Osteoblast (primary cell): ENCODE measurements around the gene AUTS2. TPM values are rescaled to one million over a fixed set of nuclear protein-coding genes. Genes with fewer than 3 reads are reported as not detected.

Experiments used
- DNase-seq: peaks from one replicate; pipeline ENCODE4 v3.0.0; 2011; ENCODE audit warnings: low spot score, mixed read lengths; ENCODE audit not compliant: insufficient read length; ENCODE audit errors: missing footprints
- H2AFZ ChIP-seq: 2 replicates; pipeline ENCODE4 v1.6.0; 2011; ENCODE audit warnings: mild to moderate bottlenecking, low read length
- H3K27ac ChIP-seq: 2 replicates; pipeline ENCODE4 v1.5.1; 2011; ENCODE audit warnings: mild to moderate bottlenecking, low read depth, low read length, moderate library complexity
- H3K27me3 ChIP-seq: 2 replicates; pipeline ENCODE4 v1.6.0; 2012; ENCODE audit warnings: mild to moderate bottlenecking, control low read depth, inconsistent platforms, low read length, moderate library complexity; ENCODE audit not compliant: insufficient read depth
- H3K36me3 ChIP-seq: 2 replicates; pipeline ENCODE4 v1.5.1; 2011; ENCODE audit warnings: mild to moderate bottlenecking, low read length, control low read depth, moderate library complexity; ENCODE audit not compliant: insufficient read depth
- H3K4me1 ChIP-seq: 2 replicates; pipeline ENCODE4 v1.5.1; 2011; ENCODE audit warnings: mild to moderate bottlenecking, low read length, control low read depth, moderate library complexity; ENCODE audit not compliant: insufficient read depth
- H3K4me2 ChIP-seq: 2 replicates; pipeline ENCODE4 v1.6.0; 2011; ENCODE audit warnings: mild to moderate bottlenecking, low read length; ENCODE audit not compliant: insufficient read depth
- H3K4me3 ChIP-seq: fragments of 200-600 bp; sonication (generic); 3 replicates; pipeline ENCODE4 v1.5.1; 2012; ENCODE audit warnings: mild to moderate bottlenecking, low read length, inconsistent platforms; ENCODE audit not compliant: insufficient read depth
- H3K79me2 ChIP-seq: 2 replicates; pipeline ENCODE4 v1.6.0; 2012; ENCODE audit warnings: mild to moderate bottlenecking, low read length, control low read depth, inconsistent platforms; ENCODE audit not compliant: insufficient read depth
- H3K9me3 ChIP-seq: 2 replicates; pipeline ENCODE4 v1.5.1; 2011; ENCODE audit warnings: low read depth, low read length, control low read depth
- H4K20me1 ChIP-seq: 2 replicates; pipeline ENCODE4 v1.6.0; 2012; ENCODE audit warnings: mild to moderate bottlenecking, low read length, control low read depth; ENCODE audit not compliant: insufficient read depth
- small RNA-seq: library from RNA; depleted of rRNA; stranded (forward); fragments of <200 nt; gene quantifications from one replicate; pipeline ENCODE3, GENCODE V24; 2012
- total RNA-seq: library from RNA; depleted of rRNA; stranded (reverse); fragments of >200 nt; gene quantifications from 2 replicates; pipeline ENCODE4 v1.2.3, GENCODE V29; 2012
- TF ChIP-seq, protein P1 (sequence below): IDR thresholded peaks from 2 replicates; pipeline ENCODE4 v1.5.1; 2011; ENCODE audit warnings: mild to moderate bottlenecking, low read depth, low read length, moderate library complexity; ENCODE audit errors: extremely low read depth

The AUTS2 gene
- total RNA-seq, 1 donor = 15.2 TPM

GRCh38 chr7:70837589-70837988, 1239.3 kb downstream of the AUTS2 start:
- TF ChIP-seq, protein P1, sequence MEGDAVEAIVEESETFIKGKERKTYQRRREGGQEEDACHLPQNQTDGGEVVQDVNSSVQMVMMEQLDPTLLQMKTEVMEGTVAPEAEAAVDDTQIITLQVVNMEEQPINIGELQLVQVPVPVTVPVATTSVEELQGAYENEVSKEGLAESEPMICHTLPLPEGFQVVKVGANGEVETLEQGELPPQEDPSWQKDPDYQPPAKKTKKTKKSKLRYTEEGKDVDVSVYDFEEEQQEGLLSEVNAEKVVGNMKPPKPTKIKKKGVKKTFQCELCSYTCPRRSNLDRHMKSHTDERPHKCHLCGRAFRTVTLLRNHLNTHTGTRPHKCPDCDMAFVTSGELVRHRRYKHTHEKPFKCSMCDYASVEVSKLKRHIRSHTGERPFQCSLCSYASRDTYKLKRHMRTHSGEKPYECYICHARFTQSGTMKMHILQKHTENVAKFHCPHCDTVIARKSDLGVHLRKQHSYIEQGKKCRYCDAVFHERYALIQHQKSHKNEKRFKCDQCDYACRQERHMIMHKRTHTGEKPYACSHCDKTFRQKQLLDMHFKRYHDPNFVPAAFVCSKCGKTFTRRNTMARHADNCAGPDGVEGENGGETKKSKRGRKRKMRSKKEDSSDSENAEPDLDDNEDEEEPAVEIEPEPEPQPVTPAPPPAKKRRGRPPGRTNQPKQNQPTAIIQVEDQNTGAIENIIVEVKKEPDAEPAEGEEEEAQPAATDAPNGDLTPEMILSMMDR = no peak
- Histone ChIP-seq H2AFZ (no peak overlapping the region), H4K20me1 (no peaks in the 10 kb centered on the region), H3K4me2 (no peak overlapping the region), H3K36me3 (no peaks in the 10 kb centered on the region), H3K9me3 (no peaks in the 10 kb centered on the region), H3K27ac (no peak overlapping the region), H3K79me2 (no peaks in the 10 kb centered on the region), H3K27me3 (no peaks in the 10 kb centered on the region), H3K4me1 (peaks cover 4% of the 10 kb centered on the region), H3K4me3 (no peak overlapping the region)
- DNase-seq = no peak

DNA sequence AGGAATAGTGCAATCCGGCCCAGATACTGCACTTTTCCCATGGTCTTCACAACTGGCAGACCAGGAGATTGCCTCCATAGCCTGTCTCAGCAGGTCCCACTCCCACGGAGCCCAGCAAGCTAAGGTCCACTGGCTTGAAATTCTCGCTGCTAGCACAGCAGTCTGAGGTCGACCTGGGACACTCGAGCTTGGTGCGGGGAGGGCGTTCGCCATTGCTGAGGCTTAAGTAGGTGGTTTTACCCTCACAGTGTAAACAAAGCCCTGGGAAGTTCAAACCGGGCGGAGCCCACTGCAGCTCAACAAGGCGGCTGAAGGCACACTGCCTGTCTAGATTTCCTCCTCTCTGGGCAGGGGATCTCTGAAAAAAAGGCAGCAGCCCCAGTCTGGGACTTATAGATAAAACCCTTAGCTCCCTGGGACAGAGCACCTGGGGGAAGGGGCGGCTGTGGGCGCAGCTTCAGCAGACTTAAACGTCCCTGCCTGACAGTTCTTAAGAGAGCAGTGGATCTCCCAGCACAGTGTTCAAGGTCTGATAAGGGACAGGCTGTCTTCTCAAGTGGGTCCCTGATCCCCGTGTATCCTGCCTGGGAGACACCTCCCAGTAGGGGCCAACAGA, 1240.1 kb downstream of the AUTS2 start:
- no peak overlapping the region for H3K4me3 ChIP-seq
- DNase-seq = no peak
- H3K79me2 ChIP-seq = no peaks in the 10 kb centered on the region
- H3K4me1 ChIP-seq = peaks cover 4% of the 10 kb centered on the region
- no peak overlapping the region for H3K4me2 ChIP-seq
- no peak overlapping the region for H3K27ac ChIP-seq
- no peaks in the 10 kb centered on the region for H4K20me1 ChIP-seq
- H3K27me3 ChIP-seq = no peaks in the 10 kb centered on the region
- no peaks in the 10 kb centered on the region for H3K9me3 ChIP-seq
- H3K36me3 ChIP-seq = no peaks in the 10 kb centered on the region
- H2AFZ ChIP-seq = no peak overlapping the region
- TF ChIP-seq, protein P1 = no peak

Small RNA genes within 50 kb of the gene (small RNA-seq; reads per million reads assigned to genes)
- not detected for gene AC073873.1
